ENCODE results near the gene ZNF100. TPM values are rescaled to one million over a fixed set of nuclear protein-coding genes. Genes with fewer than 3 reads are reported as not detected.

Gene ZNF100
- total RNA-seq, 5 donors from 2014 or later (not counting 1 experiment from before 2014, with no cell fraction given), result 6.3 to 23.5 (median 21.1) TPM

Other genes with a start within 250 kb of the ZNF100 start
- gene ZNF43, start 68.6 kb upstream of the ZNF100 start, total RNA-seq, result 10 to 100 TPM; 22.3 to 31.5 (median 25.0) TPM
- gene ZNF208, start 243.4 kb upstream of the ZNF100 start, total RNA-seq, result 1 to 10 TPM; 1.9 to 6.7 (median 3.2) TPM